Measurements from ENCODE around the gene CDC42EP5.

The CDC42EP5 gene

DNA sequence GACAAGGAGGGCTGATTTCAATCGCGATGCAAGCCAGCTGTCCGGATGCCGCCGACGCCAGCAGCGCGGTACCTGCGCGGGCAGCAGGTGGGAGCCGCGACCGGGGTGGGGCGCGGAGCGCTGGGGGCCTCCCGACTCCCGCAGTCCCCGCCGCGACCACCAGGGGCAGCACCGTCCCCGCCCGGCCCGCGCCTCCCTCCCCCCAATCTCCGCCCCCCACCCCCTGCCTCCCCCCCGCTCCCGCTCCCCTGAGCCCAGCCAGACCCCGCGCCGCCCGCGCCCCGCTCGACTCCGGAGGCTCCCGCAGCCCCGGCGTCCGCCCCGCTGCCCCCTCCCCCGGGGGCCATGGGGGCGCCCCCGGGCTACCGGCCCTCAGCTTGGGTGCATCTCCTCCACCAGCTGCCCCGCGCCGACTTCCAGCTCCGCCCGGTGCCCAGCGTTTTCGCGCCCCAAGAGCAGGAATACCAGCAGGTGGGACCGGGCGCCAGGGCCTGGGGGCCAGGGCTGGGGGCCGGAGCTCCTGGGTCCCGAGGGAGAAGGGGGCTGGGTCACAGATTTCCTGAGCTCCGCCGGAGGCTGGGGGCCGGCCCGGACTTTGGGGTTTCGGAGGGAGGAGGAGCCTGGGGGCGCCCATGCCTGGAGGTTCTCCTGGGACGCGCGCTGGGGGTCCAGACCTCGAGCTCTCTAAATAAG, 57.7 kb downstream of the CDC42EP5 start, which contains the start of gene TTYH1:
TTYH1 (plus strand) TSS at position 257 of the 693 bp plus-strand sequence; CDS start at position 346, 89 bp downstream.
- DNase-seq (ENCODE audit: extremely low spot score, insufficient read length, low read depth): no peak
- no peak for FAIRE-seq
